Dedifferentiated amniotic fluid mesenchymal stem cell (primary cell): ENCODE results near the gene NOL4L.
"Not testable (repeated sequence)": the region's sequence is repeated elsewhere in the genome, so short reads cannot be mapped to it uniquely, and the experiment has no call there.

Experiments
- DNase-seq: peaks from one replicate; pipeline ENCODE4 v3.0.0-alpha.2; 2016; ENCODE audit errors: extremely low spot score

NOL4L gene

DNA sequence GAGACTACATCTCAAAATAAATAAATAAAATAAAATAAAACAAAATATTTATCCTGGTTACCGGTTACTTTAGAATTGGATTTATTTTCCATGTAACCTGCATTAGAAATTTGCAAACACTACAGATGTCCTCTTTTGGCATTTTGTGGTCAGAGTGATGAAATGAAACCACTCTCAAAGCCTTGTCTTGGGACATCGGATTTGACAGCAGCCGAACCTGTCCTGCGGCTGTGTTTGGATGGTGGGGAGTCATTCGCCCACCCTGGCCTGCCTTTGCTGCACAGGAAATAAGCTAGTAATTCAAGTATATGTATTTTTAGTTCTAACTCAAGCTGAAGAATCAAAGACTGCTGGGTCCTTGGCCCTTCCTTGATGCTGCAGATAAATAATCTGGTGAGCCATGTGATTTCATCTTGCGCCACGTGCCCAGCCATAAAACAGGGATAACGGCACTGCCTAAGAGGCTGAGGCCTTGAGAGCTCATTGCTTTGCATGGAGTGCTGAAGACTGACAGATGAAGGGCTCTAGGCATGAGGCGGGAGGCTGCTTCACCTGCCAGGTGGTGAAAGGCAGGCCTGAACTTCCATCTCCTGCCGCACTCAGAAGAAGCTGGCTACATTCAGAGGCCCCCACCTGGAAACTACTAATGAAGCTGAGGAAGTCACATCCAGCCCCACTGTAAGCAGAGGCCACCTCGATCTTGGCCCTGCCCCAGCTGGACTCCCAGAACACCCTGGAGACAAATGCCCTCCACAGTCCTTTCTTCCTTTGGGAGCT is 76.9 kb downstream of the NOL4L start:
- no peak for DNase-seq

GRCh38 chr20:32506721-32507120 is 78.4 kb downstream of the NOL4L start:
- DNase-seq: no peak

DNA sequence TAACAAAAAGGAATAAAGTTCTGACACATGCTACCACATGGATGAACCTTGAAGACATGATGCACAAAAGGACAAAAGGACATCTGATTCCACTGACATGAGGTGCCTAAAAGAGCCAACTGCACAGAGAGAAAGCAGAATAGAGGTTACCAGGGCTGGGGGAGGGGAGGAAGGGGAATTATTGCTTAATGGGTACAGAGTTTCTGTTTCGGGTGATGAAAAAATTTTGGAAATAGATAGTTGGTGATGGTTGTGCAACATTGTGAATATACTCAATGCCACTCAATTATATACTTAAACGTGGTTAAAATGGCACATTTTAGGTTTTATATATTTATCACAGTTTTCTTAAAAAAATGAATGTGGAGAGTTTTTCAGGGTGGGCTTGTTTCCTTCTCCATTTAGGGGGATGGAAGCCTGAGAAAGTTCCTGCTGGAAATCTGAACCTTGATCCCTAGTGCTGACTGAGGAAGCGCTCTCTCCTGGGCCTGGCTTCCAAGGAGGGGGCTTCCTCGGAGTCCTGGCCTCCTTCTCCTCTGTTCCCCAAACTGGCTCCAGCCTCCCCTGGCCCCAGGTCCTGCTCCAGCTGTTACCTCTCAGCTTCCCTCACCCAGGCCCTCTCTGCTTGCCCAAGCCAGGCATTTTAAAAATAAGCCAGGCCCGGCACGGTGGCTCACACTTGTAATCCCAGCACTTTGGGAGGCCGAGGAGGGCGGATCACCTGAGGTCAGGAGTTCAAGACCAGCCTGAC is 79.2 kb downstream of the NOL4L start:
- DNase-seq: no peak

GRCh38 chr20:32501709-32502108 is 83.4 kb downstream of the NOL4L start:
- no peak for DNase-seq

DNA sequence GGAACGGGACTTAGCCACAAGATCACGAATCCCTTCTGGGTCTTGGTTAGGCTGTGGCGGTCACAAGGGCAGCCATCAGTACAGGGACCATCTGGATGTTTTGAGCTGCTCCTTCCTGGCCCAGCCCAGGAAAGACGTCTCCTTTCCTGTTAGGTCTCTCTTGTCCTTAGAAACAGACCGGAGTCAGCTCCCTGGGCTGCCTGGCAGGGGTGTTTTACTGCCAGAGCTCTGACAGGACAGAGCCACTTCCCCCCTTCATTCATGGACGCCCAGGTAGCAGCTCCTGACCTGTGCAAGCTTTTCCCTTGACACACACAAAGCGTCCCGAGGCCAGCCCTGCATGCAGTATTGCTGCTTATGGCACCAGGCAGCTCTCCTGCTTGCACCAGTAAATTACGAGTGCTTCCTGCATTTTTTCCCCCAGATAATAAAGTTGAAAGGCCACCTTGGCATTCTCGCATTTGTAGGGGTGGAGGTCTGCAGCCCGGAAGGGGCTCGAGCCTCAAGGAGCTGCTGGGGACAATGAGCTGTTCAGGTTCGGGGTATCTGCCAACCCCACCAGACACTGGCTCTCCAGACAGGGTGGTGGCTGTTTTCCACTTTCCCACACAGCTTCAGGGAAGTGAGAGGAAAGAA is 87.4 kb downstream of the NOL4L start:
- no peak for DNase-seq

DNA sequence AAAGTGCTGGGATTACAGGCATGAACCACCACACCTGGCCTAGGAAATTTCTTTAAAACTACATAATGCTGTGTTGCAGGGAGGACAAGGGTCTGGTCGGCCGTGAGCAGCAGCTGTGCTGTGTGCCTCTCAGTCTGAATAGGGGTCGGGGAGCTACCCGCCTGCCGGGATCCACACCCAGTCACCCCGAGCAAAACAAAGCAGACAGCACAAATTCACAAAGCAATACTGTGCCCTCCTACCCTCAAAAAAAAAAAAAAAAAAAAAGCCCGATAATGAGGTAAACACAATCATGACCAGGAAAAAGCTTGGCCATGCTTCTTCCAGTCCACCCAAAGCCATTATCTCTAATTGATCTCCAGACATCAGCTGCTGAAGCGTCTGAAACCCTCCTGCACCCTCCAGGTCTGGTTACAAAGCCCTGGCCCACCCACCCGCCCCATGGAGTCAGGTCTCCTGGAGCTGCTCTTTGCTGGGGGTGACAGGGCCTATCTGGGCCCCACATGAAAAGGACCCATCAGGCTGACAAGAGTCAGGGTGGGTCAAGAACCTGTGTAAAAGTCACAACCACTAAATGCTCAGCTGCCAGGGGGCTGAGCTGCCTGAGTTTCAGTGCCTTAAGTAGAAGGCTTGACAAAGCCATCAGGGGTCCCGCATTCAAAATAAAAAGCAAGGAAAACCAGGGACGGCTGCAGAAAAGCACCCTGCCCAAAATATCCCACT is 88.2 kb downstream of the NOL4L start:
- DNase-seq: no peak

GRCh38 chr20:32495949-32496348 is 89.2 kb downstream of the NOL4L start:
- DNase-seq: no peak

DNA sequence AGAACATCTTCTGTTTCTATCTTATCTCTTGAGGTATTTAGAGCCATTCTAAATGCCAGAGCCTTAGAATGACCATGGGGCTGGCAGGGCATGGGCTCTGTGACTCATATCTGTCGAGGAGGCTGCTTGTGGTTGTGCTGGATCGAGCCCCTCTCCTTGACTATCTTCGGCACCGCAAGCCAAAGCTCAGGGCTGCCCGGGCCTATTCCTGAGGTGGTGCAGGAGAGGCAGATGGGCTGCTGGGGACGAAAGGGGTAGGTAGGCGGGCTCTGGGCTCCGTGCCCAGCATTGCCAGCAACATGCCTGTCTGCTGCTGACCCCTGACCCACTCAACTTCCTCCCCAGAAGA is 89.9 kb downstream of the NOL4L start:
- DNase-seq: no peak

DNA sequence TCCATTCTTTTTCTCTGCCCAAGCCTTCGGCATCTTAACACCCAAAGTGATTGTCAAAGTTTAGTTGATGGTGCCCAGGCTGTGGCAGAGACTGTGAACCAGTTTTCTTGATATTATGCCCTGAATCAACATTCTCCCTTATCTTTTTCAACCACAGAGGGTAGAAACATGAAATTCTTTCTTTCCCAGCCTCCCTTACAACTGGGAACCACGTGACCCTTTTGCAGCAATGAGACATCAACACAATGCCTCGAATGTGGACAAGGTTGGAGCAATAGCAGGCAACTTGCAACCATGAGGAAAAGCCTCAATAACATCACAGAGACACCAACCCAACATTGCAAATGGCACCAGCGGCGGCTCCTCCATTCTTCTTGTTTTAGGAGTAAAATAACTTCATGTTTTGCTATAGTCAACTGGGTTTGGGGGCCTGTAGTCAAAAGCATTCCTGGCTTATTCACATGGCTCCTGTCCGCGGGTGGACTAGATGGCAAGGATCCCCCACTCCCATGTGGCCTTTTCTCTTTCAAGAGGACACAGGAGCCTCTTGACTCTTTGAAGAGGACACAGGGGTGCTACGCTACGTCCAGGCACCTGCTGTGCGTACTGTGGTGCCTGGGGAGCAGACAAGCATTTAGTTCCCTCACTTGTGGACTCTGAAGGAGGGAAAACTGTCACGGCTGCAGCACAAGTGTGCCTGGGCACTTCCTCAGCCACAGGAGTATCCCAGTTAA is 90.5 kb downstream of the NOL4L start:
- DNase-seq: no peak

DNA sequence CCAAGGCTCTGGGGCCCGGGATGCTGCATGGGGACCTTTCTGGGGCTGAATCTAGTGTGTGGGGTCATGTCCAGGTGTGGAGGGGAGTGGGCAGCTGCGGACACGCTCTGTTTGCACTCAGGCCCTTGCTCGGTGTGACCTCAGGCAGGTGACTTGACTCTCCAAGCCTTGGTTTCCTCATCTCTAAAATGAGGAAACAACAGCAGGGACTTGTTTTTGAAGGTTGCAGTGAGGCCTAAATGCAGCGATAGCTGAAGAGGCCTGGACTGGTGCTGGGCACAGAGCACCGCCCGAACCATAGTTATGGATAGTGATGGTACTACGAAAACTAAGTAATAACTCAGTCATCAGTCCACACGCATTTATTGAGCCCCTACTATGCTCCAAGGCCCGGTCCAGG is 91.8 kb downstream of the NOL4L start:
- DNase-seq: no peak

DNA sequence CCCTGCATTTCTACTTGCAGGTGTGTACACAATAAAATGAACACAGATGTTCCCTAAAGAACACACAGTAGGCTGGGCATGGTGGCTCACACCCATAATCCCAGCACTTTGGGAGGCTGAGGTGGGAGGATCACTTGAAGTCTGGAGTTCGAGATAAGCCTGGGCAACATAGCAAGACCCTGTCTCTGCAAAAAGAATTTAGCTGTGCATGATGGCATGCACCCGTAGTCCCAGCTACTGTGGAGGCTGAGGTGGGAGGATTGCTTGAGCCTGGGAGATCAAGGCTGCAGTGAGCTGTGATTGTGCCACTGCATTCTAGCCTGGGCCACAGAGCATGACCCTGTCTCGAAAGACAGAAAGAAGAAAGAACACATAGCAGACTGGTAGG is 93.4 kb downstream of the NOL4L start:
- not testable (repeated sequence) for DNase-seq

- DNase-seq: no peak
These were observed 94.0 kb downstream of the NOL4L start for GRCh38 chr20:32490942-32491763.

GRCh38 chr20:32488066-32488838 is 96.9 kb downstream of the NOL4L start:
- DNase-seq: no peak

DNA sequence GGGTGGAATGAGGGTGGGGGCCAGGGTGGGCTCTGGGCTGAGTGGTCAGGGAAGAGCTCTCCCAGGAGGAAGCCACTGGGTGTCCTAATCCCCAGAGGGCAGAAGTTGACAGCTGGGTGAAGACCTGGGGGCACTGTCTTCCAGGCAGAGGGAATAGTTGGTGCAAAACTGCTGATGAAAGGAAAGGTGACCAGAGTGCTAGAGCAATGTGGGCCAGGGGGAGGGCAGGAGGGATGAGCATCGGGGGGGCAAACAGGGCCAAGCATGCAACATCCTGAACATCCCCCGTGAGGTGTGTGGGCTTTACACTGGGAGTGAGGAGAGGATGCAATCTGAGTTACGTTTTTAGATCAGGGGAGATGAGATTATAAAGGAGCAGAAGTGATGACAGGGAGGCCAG is 97.8 kb downstream of the NOL4L start:
- no peak for DNase-seq

DNA sequence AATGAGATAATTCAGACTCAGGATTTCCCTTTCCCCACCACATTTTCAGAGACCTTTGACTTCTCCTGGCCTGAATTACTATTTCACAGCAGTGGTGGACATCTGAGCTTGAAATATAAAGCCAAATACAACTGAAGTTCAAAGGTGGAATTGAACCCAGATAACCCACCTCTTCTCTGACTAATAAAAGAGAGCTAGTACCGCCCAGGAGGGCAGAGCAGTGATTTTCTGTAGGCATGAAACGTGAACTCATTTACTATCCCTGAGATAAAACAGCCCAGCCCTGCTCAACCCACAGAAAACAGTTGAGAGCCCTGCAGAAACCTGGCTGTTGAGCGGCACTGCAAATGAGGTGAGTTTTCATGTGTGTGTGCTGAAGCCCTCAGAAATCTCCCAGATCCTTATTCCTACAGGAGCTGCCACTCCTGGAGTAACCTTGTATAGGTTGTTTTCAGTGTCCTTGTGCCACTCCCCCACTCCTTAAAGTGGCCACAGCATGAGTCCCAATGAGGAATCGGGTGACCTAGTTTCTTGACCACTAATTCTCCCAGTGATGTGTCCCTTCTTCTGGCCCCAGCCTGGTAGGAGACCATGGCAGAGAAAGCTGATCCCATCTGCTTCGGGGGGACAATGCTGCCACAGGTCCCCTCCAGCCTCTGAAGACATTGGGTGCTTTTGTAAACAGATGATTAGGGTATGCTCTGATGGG is 99.2 kb downstream of the NOL4L start:
- DNase-seq: no peak

GRCh38 chr20:32484958-32485769 is 100.0 kb downstream of the NOL4L start:
- peak; percentile 92 for DNase-seq

DNA sequence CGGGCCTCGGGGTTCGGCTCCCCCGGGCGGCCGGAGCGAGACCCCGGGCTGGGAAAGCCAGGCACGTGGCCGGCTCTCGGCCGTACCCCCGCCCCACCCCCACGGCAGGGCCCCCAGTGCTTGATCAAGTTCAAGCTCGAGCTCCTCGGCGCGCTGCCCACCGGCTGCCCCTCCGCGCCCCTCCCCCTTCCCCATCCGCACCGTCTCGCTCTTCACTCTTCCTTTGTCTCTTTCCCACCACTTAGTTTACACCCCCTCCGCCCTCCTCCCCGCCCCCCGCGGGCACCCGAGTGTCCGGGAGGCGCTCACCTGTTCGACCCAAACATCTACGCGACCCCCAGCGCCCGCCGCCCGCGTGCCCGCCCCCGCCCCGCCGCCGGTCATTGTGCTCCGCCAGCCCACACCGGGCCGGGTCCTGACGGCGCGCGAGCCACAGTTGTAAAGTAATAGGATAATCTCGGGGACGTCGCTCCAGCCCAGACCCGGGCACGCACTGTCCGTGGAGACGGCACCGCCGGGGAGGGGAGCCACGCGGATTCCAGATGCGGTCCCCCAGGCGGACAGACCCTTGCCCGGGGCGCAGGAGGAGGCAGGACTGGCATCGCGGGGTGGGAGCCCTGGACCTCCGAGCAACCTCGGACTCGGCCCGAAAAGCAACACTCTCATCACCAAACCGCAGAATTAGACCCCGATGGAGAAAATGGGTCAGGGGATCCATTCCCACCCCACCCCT is 100.7 kb downstream of the NOL4L start:
- DNase-seq: no peak
